ENCODE measurements around the gene TMEM79.
A peak's percentile ranks its signal among the peaks of the same experiment; 100 is the strongest.

The TMEM79 gene

GRCh38 chr1:156260896-156261295, 23.2 kb upstream of the TMEM79 start:
- no peak overlapping the region for H3K4me3 ChIP-seq (ENCODE audit: low read depth, low read length)
- no peak for DNase-seq (ENCODE audit: low read depth)

DNA sequence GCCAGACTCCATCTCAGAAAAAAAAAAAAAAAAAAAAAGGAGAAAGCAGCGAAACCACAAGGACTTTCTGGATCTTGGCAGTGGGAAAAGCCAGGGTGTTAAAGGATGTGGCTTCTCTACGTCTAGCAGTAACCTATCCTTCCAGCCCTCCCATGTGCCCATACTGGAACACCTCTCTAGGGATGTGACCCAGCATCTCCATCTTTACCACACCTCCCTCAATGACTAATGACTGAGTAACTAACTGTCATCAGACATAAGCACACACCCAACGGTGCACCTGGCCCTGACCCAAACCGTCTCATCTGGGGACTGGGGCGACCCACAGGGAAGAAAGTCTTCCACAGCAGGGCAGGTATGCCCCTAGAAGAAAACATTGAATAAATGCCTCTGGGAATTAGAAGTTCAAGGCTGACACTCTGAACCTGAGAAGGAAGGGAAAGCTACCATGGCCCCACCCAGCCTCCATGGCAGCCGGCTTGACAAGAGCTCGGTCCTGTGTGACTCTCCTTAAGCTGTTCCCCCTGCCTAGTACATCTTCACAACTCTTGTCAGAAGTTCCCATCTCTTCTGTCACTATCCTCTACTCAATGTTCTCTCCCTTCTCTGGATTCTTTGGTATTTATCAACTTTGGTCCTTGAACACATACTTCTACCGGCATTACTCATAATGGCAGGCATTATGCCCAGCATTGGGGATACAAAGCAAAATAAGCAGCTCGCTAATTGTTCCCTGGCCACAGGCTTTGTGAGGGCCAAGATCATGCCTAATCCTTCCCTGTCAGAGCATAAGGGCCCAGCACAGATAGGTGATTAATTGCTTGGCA, 21.5 kb upstream of the TMEM79 start:
- DNase-seq (ENCODE audit: low read depth), result no peak
- H3K4me3 ChIP-seq (ENCODE audit: low read depth, low read length), result no peak overlapping the region

DNA sequence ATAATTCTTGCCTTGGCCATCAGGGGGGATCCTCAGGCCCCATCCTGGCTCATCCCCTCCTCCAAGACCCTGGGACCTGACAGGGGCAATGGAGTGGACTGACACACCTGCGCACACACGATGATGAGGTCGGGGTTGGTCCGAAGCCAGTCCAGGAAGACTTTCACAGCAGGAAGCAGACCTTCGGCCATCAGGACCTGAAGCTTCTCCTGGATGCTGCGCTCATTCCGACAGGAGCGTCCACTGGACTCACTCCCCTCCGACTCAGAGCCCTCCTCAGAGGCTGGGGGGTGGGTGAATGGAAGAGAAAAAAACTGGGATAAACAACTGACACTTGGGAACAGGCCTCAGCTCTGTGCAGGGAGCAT, 20.9 kb upstream of the TMEM79 start:
- H3K4me3 ChIP-seq (ENCODE audit: low read depth, low read length), result no peak overlapping the region
- no peak for DNase-seq (ENCODE audit: low read depth)

GRCh38 chr1:156266051-156266450, 18.1 kb upstream of the TMEM79 start:
- H3K4me3 ChIP-seq (ENCODE audit: low read depth, low read length), result no peak overlapping the region
- DNase-seq (ENCODE audit: low read depth), result no peak

DNA sequence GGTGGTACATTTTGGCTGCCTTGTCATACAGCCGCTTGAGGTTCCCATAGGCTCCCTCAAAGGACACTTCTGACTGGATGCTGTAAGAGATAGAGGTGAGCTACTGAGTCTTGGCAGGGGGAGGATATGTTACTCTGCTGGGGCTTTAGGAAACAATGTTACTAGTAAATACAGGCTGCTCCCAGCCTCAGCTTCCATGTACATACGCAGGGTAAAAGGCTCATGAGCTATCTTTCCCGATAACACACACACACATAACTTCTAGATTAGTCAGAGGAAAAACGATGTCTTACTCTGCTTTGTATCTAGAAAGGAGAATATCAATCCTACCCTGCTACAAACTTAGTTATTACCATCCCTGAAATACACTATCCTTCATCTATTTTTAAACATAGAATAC, 15.8 kb upstream of the TMEM79 start:
- DNase-seq (ENCODE audit: low read depth), result no peak
- H3K4me3 ChIP-seq (ENCODE audit: low read depth, low read length), result no peak overlapping the region

GRCh38 chr1:156270314-156270713, 13.8 kb upstream of the TMEM79 start:
- DNase-seq (ENCODE audit: low read depth), result no peak
- H3K4me3 ChIP-seq (ENCODE audit: low read depth, low read length), result no peak overlapping the region

DNA sequence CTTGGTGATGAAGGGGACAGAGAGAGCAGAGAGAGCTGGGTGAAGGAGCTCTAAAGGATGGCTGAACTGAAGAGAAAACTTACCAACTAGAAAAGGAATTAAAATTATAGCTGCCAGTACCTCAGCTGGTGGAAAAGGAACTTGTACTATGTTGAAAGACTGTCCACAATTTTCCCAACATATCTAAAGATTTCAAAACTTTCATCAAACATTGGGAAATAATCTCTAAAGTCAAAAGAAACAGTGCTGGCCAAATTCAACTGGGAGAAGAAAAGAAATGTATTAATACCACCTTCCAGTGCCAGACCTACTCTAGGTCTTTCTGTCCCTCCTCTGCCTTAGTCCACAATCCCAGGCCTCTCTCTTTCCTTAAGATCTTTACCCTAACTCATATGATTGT, 7.6 kb upstream of the TMEM79 start:
- no peak overlapping the region for H3K4me3 ChIP-seq (ENCODE audit: low read depth, low read length)
- no peak for DNase-seq (ENCODE audit: low read depth)

GRCh38 chr1:156276966-156277381, 7.2 kb upstream of the TMEM79 start:
- DNase-seq (ENCODE audit: low read depth), result no peak
- no peak overlapping the region for H3K4me3 ChIP-seq (ENCODE audit: low read depth, low read length)

GRCh38 chr1:156279837-156280236, 4.3 kb upstream of the TMEM79 start:
- no peak for DNase-seq (ENCODE audit: low read depth)
- no peak overlapping the region for H3K4me3 ChIP-seq (ENCODE audit: low read depth, low read length)

- peak overlapping the region; percentile 69 for H3K4me3 ChIP-seq (ENCODE audit: low read depth, low read length)
- DNase-seq (ENCODE audit: low read depth), result no peak
Measured at GRCh38 chr1:156281281-156281680, 2.8 kb upstream of the TMEM79 start.

DNA sequence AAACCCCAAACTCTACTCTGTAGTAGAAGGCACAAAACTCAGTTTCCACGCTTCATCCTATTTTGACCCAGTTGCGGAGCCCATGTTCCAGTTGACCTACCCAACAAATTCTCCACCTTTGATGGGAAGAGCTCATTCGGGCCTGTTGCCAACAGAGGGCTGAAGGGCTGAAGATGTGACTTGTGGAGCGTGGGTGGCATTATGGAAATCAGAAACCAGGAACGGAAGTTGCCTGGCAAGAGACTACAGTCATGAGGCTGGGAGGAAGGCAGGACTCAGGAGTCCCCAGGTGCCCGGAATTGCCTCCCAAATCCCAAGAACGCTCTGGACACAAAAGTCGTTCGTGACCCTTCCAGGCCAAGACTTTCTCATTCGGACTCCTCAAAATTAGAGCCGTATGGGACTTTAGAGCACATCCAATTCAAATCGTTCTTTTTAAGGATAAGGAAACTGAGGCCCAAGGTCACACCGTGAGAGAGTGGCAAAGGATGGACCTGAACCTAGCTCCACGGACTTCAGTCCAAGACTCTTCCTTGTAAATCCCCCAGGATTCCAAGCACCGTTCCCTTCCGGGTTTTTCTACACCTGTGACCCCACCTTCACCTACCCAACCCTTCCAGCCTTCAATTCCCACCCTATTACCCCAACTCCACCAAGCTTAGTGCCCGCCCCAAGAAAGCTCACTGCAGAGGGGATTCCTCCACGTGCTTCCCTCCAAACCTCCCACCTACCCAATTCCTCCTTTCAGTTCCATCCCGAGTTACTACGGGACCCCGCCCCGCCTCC, 2.2 kb upstream of the TMEM79 start:
- no peak for DNase-seq (ENCODE audit: low read depth)
- peak overlapping the region; percentile 69 for H3K4me3 ChIP-seq (ENCODE audit: low read depth, low read length)

DNA sequence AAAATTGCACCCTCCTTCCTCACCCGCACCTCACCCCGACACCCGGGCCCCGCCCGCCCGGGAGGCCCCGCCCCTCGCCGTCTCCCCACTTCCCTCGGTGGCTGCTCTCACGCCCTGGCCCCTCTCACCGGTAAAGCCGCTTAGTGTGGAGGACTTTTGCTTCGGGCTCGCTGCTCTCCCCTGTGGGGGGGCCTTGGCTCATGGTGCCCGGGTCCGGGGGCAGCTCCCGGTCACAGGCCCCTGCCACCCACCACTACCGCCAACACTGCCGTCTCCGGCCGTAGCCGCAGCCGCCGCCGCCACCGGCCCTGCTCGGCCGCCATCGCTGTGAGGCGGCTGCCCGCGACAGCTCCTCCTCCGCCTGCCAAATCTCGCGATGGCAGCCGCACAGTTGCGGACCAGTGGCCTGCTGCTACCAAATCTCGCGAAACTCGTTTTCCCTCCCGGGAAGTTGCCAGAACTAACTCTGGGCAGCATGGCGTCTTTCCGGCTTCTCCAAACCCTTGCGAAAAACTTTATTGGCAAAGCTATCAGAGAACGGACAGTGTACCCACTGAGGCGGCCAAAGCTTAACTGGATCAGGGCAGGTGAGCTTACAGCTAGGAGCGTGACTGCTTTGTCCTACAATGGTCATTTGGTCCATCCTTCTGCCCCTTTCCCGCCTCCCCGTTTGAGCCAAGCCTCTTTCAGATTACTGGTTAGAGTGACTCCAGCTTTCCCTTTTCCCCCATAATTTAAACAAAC, 1.5 kb upstream of the TMEM79 start, which contains the start of gene SMG5:
Gene SMG5 (minus strand): TSS at position 347 of the 744 bp plus-strand sequence. CDS start 145 bp downstream, at position 202.
- peak; percentile 97 for DNase-seq (ENCODE audit: low read depth)
- peak within 1 kb of the TSS; percentile 69 for H3K4me3 ChIP-seq (ENCODE audit: low read depth, low read length)

GRCh38 chr1:156283521-156283920, 604 bp upstream of the TMEM79 start:
- DNase-seq (ENCODE audit: low read depth), result no peak
- H3K4me3 ChIP-seq (ENCODE audit: low read depth, low read length), result peak overlapping the region; percentile 69

GRCh38 chr1:156284757-156285156, 632 bp downstream of the TMEM79 start:
- no peak overlapping the region for H3K4me3 ChIP-seq (ENCODE audit: low read depth, low read length)
- DNase-seq (ENCODE audit: low read depth), result no peak

- no peak overlapping the region for H3K4me3 ChIP-seq (ENCODE audit: low read depth, low read length)
- no peak for DNase-seq (ENCODE audit: low read depth)
Measured at GRCh38 chr1:156285437-156285836, 1.3 kb downstream of the TMEM79 start.

DNA sequence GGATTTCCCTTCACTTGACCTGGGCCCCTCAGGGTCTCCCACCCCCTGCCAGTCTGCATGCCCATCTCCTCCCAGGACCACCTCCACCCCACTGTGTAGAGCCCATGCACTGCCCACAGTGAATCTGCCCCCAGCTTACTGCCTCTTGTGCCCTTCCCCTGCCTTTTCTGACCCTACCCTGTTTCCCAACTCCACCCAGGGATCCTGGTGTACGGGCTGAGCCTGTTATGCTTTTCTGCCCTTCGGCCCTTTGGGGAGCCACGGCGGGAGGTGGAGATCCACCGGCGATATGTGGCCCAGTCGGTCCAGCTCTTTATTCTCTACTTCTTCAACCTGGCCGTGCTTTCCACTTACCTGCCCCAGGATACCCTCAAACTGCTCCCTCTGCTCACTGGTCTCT, 1.9 kb downstream of the TMEM79 start:
- DNase-seq (ENCODE audit: low read depth), result no peak
- no peak overlapping the region for H3K4me3 ChIP-seq (ENCODE audit: low read depth, low read length)

DNA sequence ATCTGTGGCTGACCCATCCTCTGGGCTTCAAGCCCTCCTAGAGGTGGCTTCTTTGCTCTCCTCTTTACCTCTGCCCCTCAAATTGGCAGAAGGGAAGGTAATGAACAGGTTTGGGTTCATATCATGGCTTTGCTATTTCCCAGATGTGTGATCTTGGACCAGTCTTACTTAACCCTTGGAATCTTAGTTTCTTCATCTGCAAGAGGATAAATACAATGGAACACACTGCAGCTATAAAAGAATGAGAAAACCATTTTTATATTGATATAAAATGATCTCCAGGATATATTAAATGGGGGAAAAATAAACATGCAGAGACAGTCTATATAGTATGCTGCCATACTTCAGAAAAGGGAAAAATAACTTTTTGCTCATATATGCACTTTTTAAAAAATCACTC, 5.7 kb downstream of the TMEM79 start:
- no peak for DNase-seq (ENCODE audit: low read depth)
- H3K4me3 ChIP-seq (ENCODE audit: low read depth, low read length), result no peak overlapping the region

DNA sequence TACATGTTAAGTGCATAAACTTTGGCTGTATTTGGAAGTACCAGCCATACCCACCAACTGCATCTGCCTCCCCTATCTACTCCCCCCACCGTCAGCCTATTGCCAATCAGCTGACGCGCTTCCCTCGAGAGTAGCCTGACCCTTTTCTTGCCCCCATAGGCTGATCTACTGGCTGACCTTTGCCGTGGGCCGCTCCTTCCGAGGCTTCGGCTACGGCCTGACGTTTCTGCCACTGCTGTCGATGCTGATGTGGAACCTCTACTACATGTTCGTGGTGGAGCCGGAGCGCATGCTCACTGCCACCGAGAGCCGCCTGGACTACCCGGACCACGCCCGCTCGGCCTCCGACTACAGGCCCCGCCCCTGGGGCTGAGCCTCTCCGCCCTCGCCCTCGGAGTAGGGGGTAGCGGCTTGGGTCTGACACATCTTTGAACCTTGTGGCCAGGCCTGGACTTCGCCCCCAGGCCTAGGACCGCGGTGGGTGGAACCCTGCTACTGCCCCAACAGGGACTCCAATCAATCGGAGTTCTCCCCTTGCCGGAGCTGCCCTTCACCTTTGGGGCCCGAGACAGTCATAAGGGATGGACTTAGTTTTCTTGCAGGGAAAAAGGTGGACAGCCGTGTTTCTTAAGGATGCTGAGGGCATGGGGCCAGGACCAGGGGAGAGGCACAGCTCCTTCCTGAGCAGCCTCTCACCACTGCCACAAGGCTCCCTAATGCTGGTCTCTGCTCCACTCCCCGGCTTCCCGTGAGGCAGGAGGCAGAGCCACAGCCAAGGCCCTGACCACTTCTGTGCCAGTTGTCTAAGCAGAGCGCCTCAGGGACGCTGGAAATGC, 7.3 kb downstream of the TMEM79 start:
- peak; percentile 43 for DNase-seq (ENCODE audit: low read depth)
- H3K4me3 ChIP-seq (ENCODE audit: low read depth, low read length), result peak overlapping the region; percentile 60

DNA sequence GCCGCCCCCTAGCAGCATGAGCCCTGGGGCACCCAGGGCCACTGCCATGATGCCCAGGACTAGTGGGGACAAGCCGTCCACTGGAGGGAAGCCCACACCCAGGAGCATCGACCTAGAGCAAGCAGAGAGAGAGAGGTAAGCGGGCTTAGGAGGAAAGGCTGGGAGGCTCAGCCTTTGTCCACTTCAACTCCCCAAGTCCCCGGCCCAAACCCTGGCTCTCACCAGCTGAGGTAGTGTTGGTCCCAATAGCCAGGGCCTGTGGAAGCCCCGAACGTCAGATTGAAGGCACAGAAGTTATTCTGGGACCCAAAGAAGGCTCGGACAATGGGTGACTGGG, 8.9 kb downstream of the TMEM79 start:
- DNase-seq (ENCODE audit: low read depth), result no peak
- no peak overlapping the region for H3K4me3 ChIP-seq (ENCODE audit: low read depth, low read length)

Data from skeletal muscle cell (primary cell).